ENCODE measurements around the gene TTLL5.
A peak's percentile ranks its signal among the peaks of the same experiment; 100 is the strongest.

TTLL5 gene

GRCh38 chr14:75660630-75661498 is at the start of gene TTLL5, which contains the start of gene ERG28:
Gene TTLL5 (plus strand): TSS chr14:75661246. CDS start chr14:75663150, 1,904 bp downstream.
Gene ERG28 (minus strand): TSS chr14:75660876. CDS start chr14:75657502, 3,374 bp downstream.
- Histone ChIP-seq H3K4me1 (ENCODE audit: control insufficient read depth, insufficient read depth, low read length) (no peaks in the 10 kb centered on the region), H3K36me3 (ENCODE audit: control insufficient read depth, insufficient read depth, low read length) (no peaks in the 10 kb centered on the region), H3K4me3 (ENCODE audit: low read depth, low read length) (peak within 1 kb of the TSS; percentile 79), H3K27me3 (ENCODE audit: control insufficient read depth, insufficient read depth, low read length) (no peaks in the 10 kb centered on the region), H3K9me3 (ENCODE audit: control insufficient read depth, insufficient read depth, low read length) (no peaks in the 10 kb centered on the region), H3K9ac (ENCODE audit: low read depth, low read length) (peak within 1 kb of the TSS; percentile 56)

- Histone ChIP-seq H3K4me1 (ENCODE audit: control insufficient read depth, insufficient read depth, low read length) (no peaks in the 10 kb centered on the region), H3K9me3 (ENCODE audit: control insufficient read depth, insufficient read depth, low read length) (no peaks in the 10 kb centered on the region), H3K36me3 (ENCODE audit: control insufficient read depth, insufficient read depth, low read length) (no peaks in the 10 kb centered on the region), H3K9ac (ENCODE audit: low read depth, low read length) (no peak overlapping the region), H3K27me3 (ENCODE audit: control insufficient read depth, insufficient read depth, low read length) (no peaks in the 10 kb centered on the region), H3K4me3 (ENCODE audit: low read depth, low read length) (no peak overlapping the region)
Observed at GRCh38 chr14:75612157-75612556, 48.9 kb upstream of the TTLL5 start.

- Histone ChIP-seq H3K36me3 (ENCODE audit: control insufficient read depth, insufficient read depth, low read length) (no peaks in the 10 kb centered on the region), H3K9ac (ENCODE audit: low read depth, low read length) (no peak overlapping the region), H3K4me1 (ENCODE audit: control insufficient read depth, insufficient read depth, low read length) (no peaks in the 10 kb centered on the region)
Observed at GRCh38 chr14:75614179-75614578, 46.9 kb upstream of the TTLL5 start.

GRCh38 chr14:75615200-75615599 is 45.8 kb upstream of the TTLL5 start:
- Histone ChIP-seq H3K4me3 (ENCODE audit: low read depth, low read length) (no peak overlapping the region), H3K4me1 (ENCODE audit: control insufficient read depth, insufficient read depth, low read length) (no peaks in the 10 kb centered on the region), H3K9me3 (ENCODE audit: control insufficient read depth, insufficient read depth, low read length) (no peaks in the 10 kb centered on the region), H3K36me3 (ENCODE audit: control insufficient read depth, insufficient read depth, low read length) (no peaks in the 10 kb centered on the region), H3K9ac (ENCODE audit: low read depth, low read length) (no peak overlapping the region), H3K27me3 (ENCODE audit: control insufficient read depth, insufficient read depth, low read length) (no peaks in the 10 kb centered on the region)

More at GRCh38 chr14:75614179-75614578, 46.9 kb upstream of the TTLL5 start:
- Histone ChIP-seq H3K9me3 (ENCODE audit: control insufficient read depth, insufficient read depth, low read length) (no peaks in the 10 kb centered on the region), H3K4me3 (ENCODE audit: low read depth, low read length) (no peak overlapping the region), H3K27me3 (ENCODE audit: control insufficient read depth, insufficient read depth, low read length) (no peaks in the 10 kb centered on the region)

GRCh38 chr14:75619548-75619947 is 41.5 kb upstream of the TTLL5 start:
- Histone ChIP-seq H3K4me3 (ENCODE audit: low read depth, low read length) (no peak overlapping the region), H3K27me3 (ENCODE audit: control insufficient read depth, insufficient read depth, low read length) (no peaks in the 10 kb centered on the region), H3K9me3 (ENCODE audit: control insufficient read depth, insufficient read depth, low read length) (no peaks in the 10 kb centered on the region), H3K4me1 (ENCODE audit: control insufficient read depth, insufficient read depth, low read length) (no peaks in the 10 kb centered on the region), H3K36me3 (ENCODE audit: control insufficient read depth, insufficient read depth, low read length) (no peaks in the 10 kb centered on the region), H3K9ac (ENCODE audit: low read depth, low read length) (no peak overlapping the region)

GRCh38 chr14:75625034-75625433 is 36.0 kb upstream of the TTLL5 start:
- Histone ChIP-seq H3K4me3 (ENCODE audit: low read depth, low read length) (no peak overlapping the region), H3K9me3 (ENCODE audit: control insufficient read depth, insufficient read depth, low read length) (no peaks in the 10 kb centered on the region), H3K9ac (ENCODE audit: low read depth, low read length) (no peak overlapping the region), H3K27me3 (ENCODE audit: control insufficient read depth, insufficient read depth, low read length) (no peaks in the 10 kb centered on the region), H3K36me3 (ENCODE audit: control insufficient read depth, insufficient read depth, low read length) (no peaks in the 10 kb centered on the region), H3K4me1 (ENCODE audit: control insufficient read depth, insufficient read depth, low read length) (peaks cover 5% of the 10 kb centered on the region)

- Histone ChIP-seq H3K36me3 (ENCODE audit: control insufficient read depth, insufficient read depth, low read length) (no peaks in the 10 kb centered on the region), H3K9ac (ENCODE audit: low read depth, low read length) (no peak overlapping the region), H3K9me3 (ENCODE audit: control insufficient read depth, insufficient read depth, low read length) (no peaks in the 10 kb centered on the region), H3K4me3 (ENCODE audit: low read depth, low read length) (no peak overlapping the region), H3K4me1 (ENCODE audit: control insufficient read depth, insufficient read depth, low read length) (peaks cover 18% of the 10 kb centered on the region), H3K27me3 (ENCODE audit: control insufficient read depth, insufficient read depth, low read length) (no peaks in the 10 kb centered on the region)
Observed at GRCh38 chr14:75626396-75626795, 34.6 kb upstream of the TTLL5 start.

GRCh38 chr14:75626863-75627262 is 34.2 kb upstream of the TTLL5 start:
- Histone ChIP-seq H3K9ac (ENCODE audit: low read depth, low read length) (no peak overlapping the region), H3K9me3 (ENCODE audit: control insufficient read depth, insufficient read depth, low read length) (no peaks in the 10 kb centered on the region), H3K4me1 (ENCODE audit: control insufficient read depth, insufficient read depth, low read length) (peaks cover 22% of the 10 kb centered on the region), H3K27me3 (ENCODE audit: control insufficient read depth, insufficient read depth, low read length) (no peaks in the 10 kb centered on the region), H3K36me3 (ENCODE audit: control insufficient read depth, insufficient read depth, low read length) (no peaks in the 10 kb centered on the region), H3K4me3 (ENCODE audit: low read depth, low read length) (no peak overlapping the region)

- Histone ChIP-seq H3K4me3 (ENCODE audit: low read depth, low read length) (no peak overlapping the region), H3K27me3 (ENCODE audit: control insufficient read depth, insufficient read depth, low read length) (no peaks in the 10 kb centered on the region), H3K4me1 (ENCODE audit: control insufficient read depth, insufficient read depth, low read length) (peaks cover 28% of the 10 kb centered on the region), H3K36me3 (ENCODE audit: control insufficient read depth, insufficient read depth, low read length) (no peaks in the 10 kb centered on the region), H3K9ac (ENCODE audit: low read depth, low read length) (no peak overlapping the region), H3K9me3 (ENCODE audit: control insufficient read depth, insufficient read depth, low read length) (no peaks in the 10 kb centered on the region)
Observed at GRCh38 chr14:75627406-75627805, 33.6 kb upstream of the TTLL5 start.

GRCh38 chr14:75628816-75629215 is 32.2 kb upstream of the TTLL5 start:
- no peak overlapping the region for H3K9ac ChIP-seq (ENCODE audit: low read depth, low read length)
- H3K4me1 ChIP-seq (ENCODE audit: control insufficient read depth, insufficient read depth, low read length): peaks cover 30% of the 10 kb centered on the region
- no peak overlapping the region for H3K4me3 ChIP-seq (ENCODE audit: low read depth, low read length)
- no peaks in the 10 kb centered on the region for H3K36me3 ChIP-seq (ENCODE audit: control insufficient read depth, insufficient read depth, low read length)
- H3K27me3 ChIP-seq (ENCODE audit: control insufficient read depth, insufficient read depth, low read length): no peaks in the 10 kb centered on the region
- H3K9me3 ChIP-seq (ENCODE audit: control insufficient read depth, insufficient read depth, low read length): no peaks in the 10 kb centered on the region

- H3K27me3 ChIP-seq (ENCODE audit: control insufficient read depth, insufficient read depth, low read length): no peaks in the 10 kb centered on the region
Observed at GRCh38 chr14:75630695-75631452, 30.2 kb upstream of the TTLL5 start.

More at GRCh38 chr14:75630695-75631452, 30.2 kb upstream of the TTLL5 start:
- H3K9ac ChIP-seq (ENCODE audit: low read depth, low read length): peak overlapping the region; percentile 48
- H3K36me3 ChIP-seq (ENCODE audit: control insufficient read depth, insufficient read depth, low read length): no peaks in the 10 kb centered on the region
- H3K9me3 ChIP-seq (ENCODE audit: control insufficient read depth, insufficient read depth, low read length): no peaks in the 10 kb centered on the region
- peaks cover 30% of the 10 kb centered on the region for H3K4me1 ChIP-seq (ENCODE audit: control insufficient read depth, insufficient read depth, low read length)
- peak overlapping the region; percentile 4 for H3K4me3 ChIP-seq (ENCODE audit: low read depth, low read length)

Measured in iPS-15b (cell line).